ENCODE results near the gene ASCC3.

ASCC3 gene

DNA sequence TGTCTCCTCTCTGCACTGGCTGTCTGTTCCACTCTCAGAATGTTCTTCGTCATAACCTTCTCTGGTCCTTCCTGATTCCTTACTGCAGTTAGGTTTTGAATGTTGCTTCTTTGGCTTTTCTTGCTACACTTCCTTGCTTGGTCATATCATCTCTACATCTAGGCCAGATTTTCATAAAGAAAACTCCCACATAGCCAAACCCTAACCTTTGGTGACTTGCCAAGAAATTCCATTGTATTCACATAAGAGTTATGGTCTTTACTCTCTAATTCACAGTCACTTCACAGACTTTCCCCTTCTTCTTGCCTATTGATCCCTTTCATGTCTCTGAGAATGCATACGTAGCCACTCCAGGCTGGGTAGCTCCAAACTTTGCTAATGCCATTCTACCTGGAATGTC, 374.5 kb downstream of the ASCC3 start:
- TF ChIP-seq, protein P1, sequence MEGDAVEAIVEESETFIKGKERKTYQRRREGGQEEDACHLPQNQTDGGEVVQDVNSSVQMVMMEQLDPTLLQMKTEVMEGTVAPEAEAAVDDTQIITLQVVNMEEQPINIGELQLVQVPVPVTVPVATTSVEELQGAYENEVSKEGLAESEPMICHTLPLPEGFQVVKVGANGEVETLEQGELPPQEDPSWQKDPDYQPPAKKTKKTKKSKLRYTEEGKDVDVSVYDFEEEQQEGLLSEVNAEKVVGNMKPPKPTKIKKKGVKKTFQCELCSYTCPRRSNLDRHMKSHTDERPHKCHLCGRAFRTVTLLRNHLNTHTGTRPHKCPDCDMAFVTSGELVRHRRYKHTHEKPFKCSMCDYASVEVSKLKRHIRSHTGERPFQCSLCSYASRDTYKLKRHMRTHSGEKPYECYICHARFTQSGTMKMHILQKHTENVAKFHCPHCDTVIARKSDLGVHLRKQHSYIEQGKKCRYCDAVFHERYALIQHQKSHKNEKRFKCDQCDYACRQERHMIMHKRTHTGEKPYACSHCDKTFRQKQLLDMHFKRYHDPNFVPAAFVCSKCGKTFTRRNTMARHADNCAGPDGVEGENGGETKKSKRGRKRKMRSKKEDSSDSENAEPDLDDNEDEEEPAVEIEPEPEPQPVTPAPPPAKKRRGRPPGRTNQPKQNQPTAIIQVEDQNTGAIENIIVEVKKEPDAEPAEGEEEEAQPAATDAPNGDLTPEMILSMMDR (IDR thresholded peaks at IDR 0.05; ENCODE audit: borderline replicate concordance, insufficient read depth, low read depth, low read length) = no peak
- no peak overlapping the region for H3K4me3 ChIP-seq (ENCODE audit: low read depth, low read length)

DNA sequence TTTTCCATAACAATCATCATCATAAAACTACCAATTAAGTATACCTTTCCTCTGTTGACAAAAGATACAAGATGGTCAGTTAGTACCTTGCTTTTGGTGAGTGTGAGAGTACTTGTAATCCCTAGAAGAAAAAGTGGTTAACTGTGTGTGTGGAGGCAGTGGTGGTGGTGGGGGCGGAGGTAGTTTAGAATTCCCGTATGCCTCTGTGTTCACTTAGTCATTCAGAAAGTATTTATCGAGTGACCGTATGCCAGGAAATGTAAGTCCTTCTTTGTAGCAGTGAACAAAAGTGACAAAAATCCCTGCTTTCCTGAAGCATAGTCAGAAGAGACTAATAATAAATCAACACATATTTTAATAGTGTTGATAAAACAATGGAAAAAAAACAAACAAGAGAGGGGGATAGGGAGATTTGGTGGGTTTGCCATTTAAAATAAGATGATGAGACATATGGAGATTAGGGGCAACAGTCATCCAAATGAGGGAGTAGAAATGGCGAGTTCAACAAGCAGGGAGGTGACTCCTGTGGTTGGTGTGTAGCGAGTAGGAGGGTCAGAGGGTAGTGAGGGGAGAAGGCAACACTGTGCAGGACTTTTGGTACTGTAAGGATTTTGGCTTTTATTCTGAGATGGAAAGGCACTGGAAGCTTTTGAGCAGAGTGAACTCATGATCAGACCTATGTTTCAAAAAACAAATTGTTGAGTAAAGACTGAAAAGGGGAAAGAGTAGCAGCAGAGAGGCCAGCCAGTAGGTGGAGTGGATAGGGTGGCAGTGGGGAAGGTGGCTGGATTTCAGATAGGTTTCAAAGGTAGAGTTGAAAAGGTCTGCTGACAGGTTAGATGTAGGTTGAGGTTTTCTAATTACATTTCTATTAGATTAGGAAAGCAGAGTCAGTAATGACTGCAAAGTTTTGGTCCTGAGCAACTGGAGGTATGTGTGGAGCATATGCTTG, 376.1 kb downstream of the ASCC3 start:
- H3K4me3 ChIP-seq (ENCODE audit: low read depth, low read length) = no peak overlapping the region
- TF ChIP-seq, protein P1 (IDR thresholded peaks at IDR 0.05; ENCODE audit: borderline replicate concordance, insufficient read depth, low read depth, low read length) = no peak

DNA sequence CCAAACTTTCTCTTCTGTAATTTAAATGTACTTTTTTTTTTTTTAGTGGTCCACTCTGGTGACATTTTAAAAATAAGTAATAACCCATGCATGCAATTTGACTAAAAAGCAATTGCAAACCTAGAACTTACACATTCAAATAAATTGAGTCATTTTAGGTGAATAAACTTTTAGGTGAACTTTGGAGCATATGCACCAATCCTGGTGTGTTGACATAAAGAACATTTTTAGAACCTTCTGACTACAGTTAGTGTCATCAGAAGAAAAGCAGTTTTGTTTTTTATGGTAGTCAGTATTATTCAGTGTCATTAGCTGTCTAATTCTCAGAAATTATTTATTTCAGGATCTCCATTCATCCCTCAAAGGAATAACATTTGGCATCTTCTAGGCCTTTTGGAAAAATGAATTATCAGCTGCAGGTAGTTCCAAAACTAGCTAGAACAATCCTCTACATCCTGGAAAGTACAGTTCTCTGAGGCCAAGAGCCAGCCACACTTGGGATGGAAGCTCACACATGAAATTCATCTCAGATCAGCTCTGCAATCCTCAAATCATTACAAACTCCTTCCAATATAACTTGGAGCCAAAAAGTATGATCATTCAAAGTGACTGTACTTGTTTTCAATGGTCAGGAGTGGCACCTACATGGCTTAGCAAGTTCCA, 378.0 kb downstream of the ASCC3 start:
- TF ChIP-seq, protein P1 (IDR thresholded peaks at IDR 0.05; ENCODE audit: borderline replicate concordance, insufficient read depth, low read depth, low read length) = no peak
- H3K4me3 ChIP-seq (ENCODE audit: low read depth, low read length) = no peak overlapping the region

DNA sequence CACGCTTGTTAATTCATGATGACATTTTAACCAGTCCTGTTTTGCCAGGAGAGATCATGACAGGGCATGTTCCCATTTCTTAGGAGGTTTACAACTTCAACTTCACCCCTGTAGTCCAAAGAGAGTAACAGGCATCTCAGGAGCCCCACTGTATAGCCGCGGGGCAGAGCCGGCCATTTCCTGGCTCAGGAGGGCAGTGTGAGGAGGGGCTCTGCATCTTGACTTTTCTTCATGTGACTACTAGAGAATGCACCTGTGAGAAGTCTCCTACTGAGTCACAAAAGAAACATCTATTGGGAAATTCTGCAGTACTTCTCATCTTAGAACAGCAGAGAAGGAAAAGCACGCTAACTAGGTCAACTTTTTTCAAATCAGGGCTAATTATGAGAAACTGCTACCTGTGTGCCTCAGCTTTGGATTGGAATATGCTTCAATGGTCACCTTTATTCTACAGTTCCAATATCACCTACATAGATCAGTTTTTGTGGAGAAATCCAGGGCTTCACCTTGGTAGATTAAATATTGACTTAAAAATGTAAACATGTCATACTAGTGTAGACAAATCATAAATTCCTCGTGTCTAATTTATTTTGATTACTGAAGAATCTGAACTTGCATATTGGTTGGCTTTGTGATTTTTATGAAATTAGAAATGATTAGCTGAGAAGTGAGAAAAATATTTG, 387.8 kb downstream of the ASCC3 start:
- TF ChIP-seq, protein P1 (IDR thresholded peaks at IDR 0.05; ENCODE audit: borderline replicate concordance, insufficient read depth, low read depth, low read length) = no peak
- no peak overlapping the region for H3K4me3 ChIP-seq (ENCODE audit: low read depth, low read length)

DNA sequence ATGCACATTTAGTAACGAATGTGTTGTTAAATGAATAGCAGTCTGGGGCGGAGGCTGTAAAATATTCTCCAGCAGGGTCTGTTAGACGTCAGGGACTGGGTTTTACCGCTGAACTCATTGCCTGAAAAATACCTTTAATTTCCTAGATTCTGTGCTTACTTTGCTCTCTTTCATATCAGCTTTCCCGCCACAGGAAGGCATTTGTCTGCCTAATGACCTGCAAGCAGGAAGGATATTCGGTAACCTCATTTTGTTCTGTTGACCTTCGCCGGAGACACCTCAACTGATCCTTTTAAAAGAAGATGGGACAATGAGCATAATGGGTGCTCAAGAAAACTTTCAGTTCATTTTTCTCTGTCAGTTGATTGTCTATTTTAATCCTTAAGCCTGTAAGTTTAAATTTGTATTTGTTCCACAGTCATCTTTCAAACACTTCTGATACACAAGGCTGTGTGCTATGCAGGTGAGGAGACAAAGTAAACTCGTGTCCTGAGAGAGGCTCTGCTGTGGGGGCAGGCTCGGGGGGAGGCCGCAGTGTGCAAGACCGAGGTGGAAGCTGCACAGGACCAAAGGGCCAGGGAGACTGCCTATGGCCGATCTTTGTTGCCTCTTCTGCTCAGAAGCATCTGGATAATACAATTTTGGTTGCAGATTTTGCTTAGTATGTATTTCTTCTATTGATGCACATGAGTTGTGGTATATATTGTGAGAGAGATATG, 389.0 kb downstream of the ASCC3 start:
- H3K4me3 ChIP-seq (ENCODE audit: low read depth, low read length) = no peak overlapping the region

DNA sequence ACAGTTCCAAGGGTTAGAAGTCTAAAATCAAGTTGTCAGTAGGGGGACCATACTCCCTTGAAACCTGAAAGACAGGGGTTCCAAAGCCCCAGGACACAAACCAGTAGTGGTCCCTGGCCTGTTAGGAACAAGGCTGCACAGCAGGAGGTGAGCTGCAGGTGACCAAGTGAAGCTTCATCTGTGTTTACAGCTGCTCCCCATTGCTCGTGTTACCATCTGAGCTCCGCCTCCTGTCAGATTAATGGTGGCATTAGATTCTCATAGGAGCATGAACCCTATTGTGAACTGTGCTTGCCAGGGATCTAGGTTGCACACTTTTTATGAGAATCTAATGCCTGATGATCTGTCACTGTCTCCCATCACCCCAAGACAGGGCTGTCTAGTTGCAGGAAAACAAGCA, 391.1 kb downstream of the ASCC3 start:
- TF ChIP-seq, protein P1 (IDR thresholded peaks at IDR 0.05; ENCODE audit: borderline replicate concordance, insufficient read depth, low read depth, low read length) = no peak
- H3K4me3 ChIP-seq (ENCODE audit: low read depth, low read length) = no peak overlapping the region

More for the DNA sequence above, 389.0 kb downstream of the ASCC3 start:
- TF ChIP-seq, protein P1 (IDR thresholded peaks at IDR 0.05; ENCODE audit: borderline replicate concordance, insufficient read depth, low read depth, low read length) = no peak

All from GM12875 (cell line).